Stimulated activated memory B cell treated with anti-CD40 and anti-IgM and Interleukin-4, amounts not matched to agents 10 μg/mL and 1 μg/mL and 100 μg/mL, for 72 hours (primary cell): Measurements from ENCODE around the gene TIMM8A.
A peak's percentile ranks its signal among the peaks of the same experiment; 100 is the strongest.
"Not testable (repeated sequence)": the region's sequence is repeated elsewhere in the genome, so short reads cannot be mapped to it uniquely, and the experiment has no call there.

Source experiments
- ATAC-seq: fragments of 150-1000 bp; cut with Tn5 transposase; 2 replicates; pipeline ENCODE4 v1.10.0; 2021
- H3K27ac Mint-ChIP-seq: one replicate; pipeline ENCODE4 v1.8.0; 2022; ENCODE audit warnings: mild to moderate bottlenecking, mixed read lengths
- H3K27me3 Mint-ChIP-seq: one replicate; pipeline ENCODE4 v1.8.0; 2022; ENCODE audit warnings: mixed read lengths
- H3K36me3 Mint-ChIP-seq: one replicate; pipeline ENCODE4 v1.8.0; 2022; ENCODE audit warnings: mixed read lengths
- H3K4me1 Mint-ChIP-seq: one replicate; pipeline ENCODE4 v1.8.0; 2022; ENCODE audit warnings: mixed read lengths
- H3K4me3 Mint-ChIP-seq: one replicate; pipeline ENCODE4 v1.8.0; 2022; ENCODE audit warnings: mild to moderate bottlenecking, moderate library complexity, mixed read lengths
- H3K9me3 Mint-ChIP-seq: one replicate; pipeline ENCODE4 v1.8.0; 2022; ENCODE audit warnings: mixed read lengths

The TIMM8A gene

DNA sequence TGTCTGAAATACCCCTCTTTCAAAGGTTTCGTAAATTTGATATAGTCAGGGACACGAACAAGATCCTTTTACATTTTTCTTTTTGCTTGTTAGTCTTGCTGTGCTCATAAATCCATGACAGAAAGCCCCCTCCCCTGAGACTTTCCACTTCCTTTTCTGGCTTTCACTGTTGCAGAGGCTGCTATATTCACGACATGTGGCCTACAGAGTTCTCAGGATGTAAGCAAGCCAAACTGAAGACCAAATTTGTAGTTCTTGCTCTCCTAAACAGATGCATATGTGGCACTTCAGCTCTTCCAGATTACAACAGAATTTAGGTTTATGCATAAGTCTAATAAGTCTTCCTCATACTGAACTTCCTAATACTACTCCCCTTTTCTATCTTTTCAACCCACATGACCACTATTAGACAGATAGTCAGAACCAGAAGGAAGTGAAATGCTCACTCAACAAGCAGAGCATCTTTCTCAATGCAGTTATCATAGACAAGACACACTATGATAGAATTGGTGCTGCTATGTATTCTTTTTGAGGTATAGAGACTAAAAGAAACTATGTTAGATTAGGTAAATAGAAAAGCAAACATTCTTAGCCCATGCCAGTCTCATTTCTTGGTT is 22.5 kb upstream of the TIMM8A start:
- peak; percentile 73 for ATAC-seq
- H3K9me3 Mint-ChIP-seq, result no peaks in the 10 kb centered on the region
- peaks cover 27% of the 10 kb centered on the region for H3K36me3 Mint-ChIP-seq
- H3K4me1 Mint-ChIP-seq, result peaks cover 32% of the 10 kb centered on the region
- peak overlapping the region; percentile 13 for H3K4me3 Mint-ChIP-seq
- H3K27me3 Mint-ChIP-seq, result no peaks in the 10 kb centered on the region
- peak overlapping the region; percentile 59 for H3K27ac Mint-ChIP-seq

DNA sequence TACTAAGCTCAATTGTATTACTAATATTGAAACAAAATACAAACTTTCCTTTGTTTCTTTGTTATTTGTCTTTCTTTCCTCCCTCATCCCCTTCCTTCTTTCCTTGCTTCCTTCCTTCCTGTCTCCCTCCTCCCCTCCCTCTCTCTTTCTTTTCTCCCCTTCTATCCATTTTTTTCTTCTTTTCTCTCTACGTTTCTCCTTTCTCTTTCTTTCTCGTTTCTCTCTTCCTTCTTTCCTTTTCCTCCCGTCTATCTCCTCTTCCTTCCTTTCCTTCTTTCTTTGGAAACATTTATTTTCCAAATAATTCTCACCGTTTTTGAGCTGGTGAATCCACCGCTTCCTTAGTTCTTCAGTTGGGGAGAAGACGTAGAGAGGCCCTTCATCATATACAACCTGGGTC is 21.1 kb upstream of the TIMM8A start:
- H3K4me3 Mint-ChIP-seq, result no peak overlapping the region
- H3K27me3 Mint-ChIP-seq, result no peaks in the 10 kb centered on the region
- no peaks in the 10 kb centered on the region for H3K9me3 Mint-ChIP-seq
- peak overlapping the region; percentile 86 for H3K27ac Mint-ChIP-seq
- H3K36me3 Mint-ChIP-seq, result peaks cover 18% of the 10 kb centered on the region
- peaks cover 26% of the 10 kb centered on the region for H3K4me1 Mint-ChIP-seq
- no peak for ATAC-seq

DNA sequence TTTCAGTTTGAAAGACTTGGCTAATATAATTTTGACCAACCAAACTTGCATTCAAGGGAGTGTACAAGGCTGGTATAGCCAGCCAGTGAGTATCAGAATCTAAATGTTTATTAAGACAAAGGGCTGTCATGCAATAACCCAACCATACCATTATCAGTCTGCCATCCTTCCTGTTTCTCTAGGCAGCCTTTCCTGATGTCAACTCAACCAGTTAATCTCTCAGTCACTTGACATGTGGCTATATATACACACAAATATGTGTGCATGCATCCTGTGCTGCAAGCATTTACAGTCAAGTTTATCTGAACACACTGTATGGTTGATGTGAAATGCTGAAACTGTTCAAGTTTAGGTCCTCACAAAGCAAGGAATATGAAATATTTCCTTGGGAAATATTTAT is 20.3 kb upstream of the TIMM8A start:
- H3K4me1 Mint-ChIP-seq, result peaks cover 26% of the 10 kb centered on the region
- no peak for ATAC-seq
- H3K4me3 Mint-ChIP-seq, result no peak overlapping the region
- H3K27me3 Mint-ChIP-seq, result no peaks in the 10 kb centered on the region
- H3K36me3 Mint-ChIP-seq, result peaks cover 13% of the 10 kb centered on the region
- H3K27ac Mint-ChIP-seq, result no peak overlapping the region
- H3K9me3 Mint-ChIP-seq, result no peaks in the 10 kb centered on the region

DNA sequence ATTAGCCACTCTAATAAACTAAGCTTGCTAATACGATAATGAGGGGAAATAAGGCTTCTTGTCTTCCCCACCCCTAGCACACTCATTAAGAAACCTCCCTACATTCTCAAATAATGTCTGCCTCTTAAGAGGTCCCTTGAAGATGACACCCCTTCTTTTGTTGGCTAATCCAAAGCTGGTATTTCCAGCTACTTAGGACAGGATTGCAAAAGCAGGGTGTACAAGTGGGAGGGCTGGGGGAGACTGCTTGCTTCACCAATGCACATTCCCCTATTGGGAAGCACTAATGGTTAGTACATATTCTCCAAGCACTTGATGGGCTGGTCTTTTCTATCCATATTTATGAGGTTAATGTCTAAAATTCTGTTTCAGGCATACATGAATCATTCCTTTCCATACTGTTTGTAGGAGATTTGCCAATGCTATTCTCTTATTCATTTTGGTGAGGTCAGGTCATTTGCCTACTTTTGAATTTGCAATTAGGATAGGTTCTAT is 16.8 kb upstream of the TIMM8A start:
- H3K4me3 Mint-ChIP-seq, result no peak overlapping the region
- ATAC-seq, result no peak
- H3K36me3 Mint-ChIP-seq, result peaks cover 13% of the 10 kb centered on the region

DNA sequence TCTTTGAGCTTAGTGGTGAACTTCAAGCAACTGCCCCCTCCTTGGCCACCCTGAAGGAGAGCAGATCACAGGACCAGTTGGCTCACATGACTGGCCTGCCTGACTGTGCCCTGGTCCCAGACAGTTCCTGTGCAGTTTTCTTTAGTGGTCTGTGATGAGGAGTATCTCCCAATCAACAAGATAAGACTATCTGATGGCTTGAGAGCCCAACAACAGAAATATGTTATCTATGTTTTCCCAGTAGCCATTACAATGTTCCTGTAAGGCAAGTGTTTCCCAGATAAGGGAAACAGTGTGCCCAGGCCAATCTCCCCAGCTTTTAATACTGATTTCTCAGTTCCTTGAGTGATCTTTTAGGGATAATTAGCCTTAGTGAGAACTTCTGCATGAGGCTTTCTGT is 14.2 kb upstream of the TIMM8A start:
- H3K27me3 Mint-ChIP-seq, result no peaks in the 10 kb centered on the region
- peaks cover 19% of the 10 kb centered on the region for H3K36me3 Mint-ChIP-seq
- no peak overlapping the region for H3K4me3 Mint-ChIP-seq
- H3K9me3 Mint-ChIP-seq, result no peaks in the 10 kb centered on the region
- ATAC-seq, result no peak
- H3K4me1 Mint-ChIP-seq, result peaks cover 14% of the 10 kb centered on the region
- no peak overlapping the region for H3K27ac Mint-ChIP-seq

More for the DNA sequence above, 16.8 kb upstream of the TIMM8A start:
- H3K27ac Mint-ChIP-seq, result no peak overlapping the region
- peaks cover 12% of the 10 kb centered on the region for H3K4me1 Mint-ChIP-seq
- no peaks in the 10 kb centered on the region for H3K9me3 Mint-ChIP-seq
- no peaks in the 10 kb centered on the region for H3K27me3 Mint-ChIP-seq

DNA sequence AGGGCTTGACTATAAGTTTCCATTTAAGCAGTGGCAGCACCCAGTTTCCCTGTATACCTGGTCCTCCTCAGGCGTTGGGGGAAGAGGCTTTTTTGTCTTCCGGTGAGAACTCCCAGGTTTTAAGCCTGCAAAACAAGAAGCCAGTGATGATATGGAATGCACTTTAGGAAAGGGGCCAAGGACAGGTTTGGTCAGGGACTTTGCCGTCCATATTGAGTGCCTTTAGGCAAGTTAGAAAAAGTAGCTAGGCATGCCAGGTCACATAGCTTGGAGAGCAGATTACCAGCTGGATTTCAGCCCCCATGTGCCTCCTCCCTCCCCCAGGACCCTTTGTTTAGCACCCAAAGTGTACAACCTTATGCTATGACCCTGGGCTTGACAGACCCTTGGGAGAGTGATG is 13.6 kb upstream of the TIMM8A start:
- H3K27ac Mint-ChIP-seq, result no peak overlapping the region
- H3K9me3 Mint-ChIP-seq, result no peaks in the 10 kb centered on the region
- H3K36me3 Mint-ChIP-seq, result peaks cover 23% of the 10 kb centered on the region
- H3K4me1 Mint-ChIP-seq, result peaks cover 14% of the 10 kb centered on the region
- H3K4me3 Mint-ChIP-seq, result no peak overlapping the region
- ATAC-seq, result no peak
- no peaks in the 10 kb centered on the region for H3K27me3 Mint-ChIP-seq

DNA sequence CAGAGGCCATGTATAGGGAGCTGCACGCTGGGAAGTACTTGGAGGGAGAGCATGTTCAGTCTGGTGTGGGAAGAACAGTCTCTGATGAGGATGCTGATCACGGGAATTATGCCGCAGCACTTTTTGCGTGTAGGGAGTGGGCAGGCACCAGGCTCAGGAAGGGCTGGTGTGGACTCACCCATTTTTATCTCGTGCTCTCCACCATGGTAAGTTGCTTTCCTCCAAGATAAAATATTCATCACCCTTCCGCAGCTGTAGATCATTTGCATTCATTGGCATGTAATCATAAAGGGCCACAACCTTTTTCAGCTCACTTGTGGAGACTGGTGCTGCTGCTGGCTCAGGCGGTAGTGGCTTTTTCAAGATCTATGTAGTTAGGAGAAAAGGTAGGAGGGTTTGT is 11.8 kb upstream of the TIMM8A start:
- peaks cover 14% of the 10 kb centered on the region for H3K4me1 Mint-ChIP-seq
- ATAC-seq, result no peak
- no peak overlapping the region for H3K27ac Mint-ChIP-seq
- peaks cover 40% of the 10 kb centered on the region for H3K36me3 Mint-ChIP-seq
- no peak overlapping the region for H3K4me3 Mint-ChIP-seq
- no peaks in the 10 kb centered on the region for H3K27me3 Mint-ChIP-seq
- H3K9me3 Mint-ChIP-seq, result no peaks in the 10 kb centered on the region

DNA sequence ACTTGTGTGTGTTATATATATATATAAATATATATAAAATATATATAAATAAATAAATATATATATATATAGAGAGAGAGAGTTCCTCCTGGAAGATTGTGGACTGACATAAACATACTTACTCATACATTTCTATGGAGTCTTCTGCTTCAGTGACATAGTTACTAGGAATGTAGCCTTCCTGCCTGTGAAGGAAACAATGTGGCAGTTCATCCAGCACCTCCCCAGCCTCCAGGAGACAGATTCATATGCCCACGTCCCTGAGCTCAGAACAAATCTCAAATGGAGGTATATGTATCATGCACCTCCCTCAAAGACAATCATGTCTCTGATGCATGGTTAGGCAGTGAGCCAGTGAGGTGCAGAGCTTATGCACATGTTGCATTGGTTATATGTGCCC is 11.4 kb upstream of the TIMM8A start:
- Mint-ChIP-seq H3K4me1 (peaks cover 14% of the 10 kb centered on the region), H3K27me3 (no peaks in the 10 kb centered on the region), H3K9me3 (no peaks in the 10 kb centered on the region), H3K36me3 (peaks cover 44% of the 10 kb centered on the region), H3K27ac (no peak overlapping the region), H3K4me3 (no peak overlapping the region)
- no peak for ATAC-seq

DNA sequence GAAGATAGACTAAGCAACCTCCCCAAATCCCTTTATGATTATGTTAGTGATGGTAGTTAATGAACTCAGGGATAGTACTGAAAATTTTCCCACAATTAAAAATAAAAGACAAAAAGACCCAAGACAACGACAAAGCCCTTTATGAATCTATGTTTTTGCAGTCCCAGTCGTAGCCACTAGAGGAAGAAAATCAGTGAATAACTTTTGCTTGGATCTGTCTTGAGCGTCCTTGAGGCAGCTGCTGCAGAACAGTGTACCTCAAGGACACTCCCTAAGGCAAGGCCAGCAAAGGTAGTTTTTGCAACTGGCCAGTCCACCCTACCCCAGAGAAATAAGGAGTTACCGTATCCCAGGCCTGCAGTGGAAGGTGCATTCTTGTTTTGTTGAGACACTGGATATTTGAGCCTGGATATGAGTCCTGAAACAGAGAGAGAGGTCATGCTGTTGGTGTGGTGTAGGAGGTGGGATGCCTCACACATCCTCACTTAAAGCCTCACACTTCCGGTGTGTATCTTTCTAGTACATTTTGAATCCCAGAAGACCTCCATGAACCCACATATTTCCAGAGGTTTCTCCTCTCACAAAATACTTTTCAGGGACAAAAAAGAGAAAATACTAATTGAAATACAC is 8.7 kb upstream of the TIMM8A start:
- H3K27me3 Mint-ChIP-seq, result no peaks in the 10 kb centered on the region
- H3K36me3 Mint-ChIP-seq, result peaks cover 47% of the 10 kb centered on the region
- no peak for ATAC-seq
- no peak overlapping the region for H3K27ac Mint-ChIP-seq
- H3K4me3 Mint-ChIP-seq, result no peak overlapping the region
- no peaks in the 10 kb centered on the region for H3K9me3 Mint-ChIP-seq
- peaks cover 14% of the 10 kb centered on the region for H3K4me1 Mint-ChIP-seq

DNA sequence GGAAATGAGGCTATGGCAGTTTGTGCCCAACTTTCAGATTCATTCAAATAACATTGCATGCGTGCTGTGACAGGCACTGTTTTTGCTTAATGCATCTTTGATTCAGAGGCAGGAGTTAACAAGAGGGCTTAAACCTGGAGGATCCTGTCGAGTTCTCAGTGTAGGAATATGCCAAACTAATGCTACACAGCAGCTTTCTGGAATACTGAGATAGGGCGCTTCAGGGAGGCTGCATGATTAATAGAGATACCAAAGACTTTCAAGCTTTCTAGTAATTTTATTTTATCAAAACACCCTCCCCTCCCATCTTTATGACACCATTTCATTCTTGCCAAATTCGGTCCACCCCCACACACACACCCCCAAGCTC is 636 bp upstream of the TIMM8A start:
- no peaks in the 10 kb centered on the region for H3K9me3 Mint-ChIP-seq
- no peaks in the 10 kb centered on the region for H3K27me3 Mint-ChIP-seq
- H3K36me3 Mint-ChIP-seq, result peaks cover 10% of the 10 kb centered on the region
- H3K4me3 Mint-ChIP-seq, result peak overlapping the region; percentile 94
- H3K27ac Mint-ChIP-seq, result peak overlapping the region; percentile 92
- H3K4me1 Mint-ChIP-seq, result no peaks in the 10 kb centered on the region
- no peak for ATAC-seq

DNA sequence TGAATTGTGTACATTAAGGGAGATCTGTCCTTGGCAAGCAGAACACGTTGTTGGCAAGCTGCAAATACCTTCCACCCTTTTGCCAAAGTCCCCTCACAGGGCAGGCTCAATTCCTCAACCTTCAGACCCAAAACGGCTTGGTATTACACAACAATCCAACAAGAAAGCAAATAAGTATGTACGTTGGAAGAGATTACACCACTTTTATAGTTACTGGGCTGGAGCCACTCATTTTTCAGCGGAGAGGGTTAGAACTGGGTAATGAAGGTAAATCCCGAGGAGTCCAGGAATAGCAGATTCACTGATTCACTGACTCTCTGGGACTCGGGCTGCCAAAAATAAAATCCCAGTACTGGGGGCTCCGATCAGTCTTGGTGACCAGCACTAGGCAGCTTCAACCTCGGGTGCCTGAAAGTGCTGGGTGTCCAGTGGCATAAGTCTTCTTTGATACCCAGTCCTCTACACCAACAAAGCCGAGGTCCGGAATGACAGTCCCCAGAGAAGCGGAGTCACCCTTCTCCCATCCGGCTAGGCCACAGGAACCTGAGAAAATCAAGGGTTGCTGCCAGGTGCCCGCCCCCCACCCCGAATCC is 587 bp downstream of the TIMM8A start:
- Mint-ChIP-seq H3K27me3 (no peaks in the 10 kb centered on the region), H3K4me1 (no peaks in the 10 kb centered on the region), H3K27ac (peak overlapping the region; percentile 92), H3K4me3 (peak overlapping the region; percentile 94), H3K9me3 (no peaks in the 10 kb centered on the region), H3K36me3 (peaks cover 12% of the 10 kb centered on the region)
- ATAC-seq, result no peak

DNA sequence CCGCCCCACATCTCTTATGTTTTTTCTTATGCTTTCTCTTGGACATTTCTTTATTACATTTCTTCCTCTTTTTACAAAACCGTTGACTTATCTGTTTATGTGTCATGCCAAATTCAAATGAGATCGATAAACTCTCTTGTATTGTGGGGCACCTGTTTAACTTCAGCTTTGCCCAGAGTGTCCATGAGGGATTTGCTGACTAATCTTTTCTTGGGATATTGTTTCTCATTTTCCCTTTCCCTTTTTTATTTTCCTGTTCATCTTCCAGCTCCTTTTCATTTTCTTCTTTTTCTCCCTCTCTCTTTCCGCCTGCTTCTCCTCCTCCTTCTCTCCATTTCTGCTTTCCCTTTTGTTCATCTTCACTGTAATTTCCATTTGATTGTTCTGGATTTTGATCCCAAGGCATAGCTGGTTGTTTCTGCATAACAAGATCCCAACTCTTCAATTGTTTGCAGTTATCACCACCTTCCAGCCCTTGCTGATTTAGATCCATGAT is 10.7 kb downstream of the TIMM8A start:
- ATAC-seq, result no peak
- no peaks in the 10 kb centered on the region for H3K27me3 Mint-ChIP-seq
- H3K4me1 Mint-ChIP-seq, result no peaks in the 10 kb centered on the region
- no peak overlapping the region for H3K27ac Mint-ChIP-seq
- no peak overlapping the region for H3K4me3 Mint-ChIP-seq
- H3K36me3 Mint-ChIP-seq, result peaks cover 11% of the 10 kb centered on the region
- peaks cover 3% of the 10 kb centered on the region for H3K9me3 Mint-ChIP-seq

DNA sequence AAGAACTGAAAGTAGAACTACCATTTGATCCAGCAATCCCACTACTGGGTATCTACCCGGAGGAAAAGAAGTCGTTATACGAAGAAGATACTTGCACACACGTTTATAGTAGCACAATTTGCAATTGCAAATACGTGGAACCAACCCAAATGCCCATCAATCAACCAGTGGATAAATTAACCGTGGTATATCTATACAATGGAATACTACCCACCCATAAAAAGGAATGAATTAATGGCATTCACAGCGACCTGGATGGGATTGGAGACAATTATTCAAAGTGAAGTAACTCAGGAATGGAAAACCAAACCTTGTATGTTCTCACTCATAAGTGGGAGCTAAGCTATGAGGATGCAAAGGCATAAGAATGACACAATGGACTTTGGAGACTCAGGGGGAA is 14.2 kb downstream of the TIMM8A start:
- H3K9me3 Mint-ChIP-seq, result not testable (repeated sequence)

DNA sequence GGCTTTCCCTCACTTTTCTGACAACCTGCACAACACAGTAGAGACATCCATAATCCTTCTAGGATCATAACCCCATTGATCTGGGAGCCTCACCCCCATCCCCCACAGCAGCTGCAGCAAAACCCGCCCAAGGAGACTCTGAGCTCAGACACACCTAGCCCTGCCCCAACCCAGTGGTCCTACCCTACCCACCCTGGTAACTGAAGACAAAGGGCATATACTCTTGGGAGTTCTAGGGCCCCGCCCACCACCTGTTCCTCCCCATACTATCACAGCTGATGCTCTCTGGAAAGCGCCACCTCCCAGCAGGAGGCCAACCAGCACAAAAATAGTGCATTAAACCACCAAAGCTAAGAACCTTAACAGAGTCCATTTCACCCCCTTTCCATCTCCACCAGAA is 21.9 kb downstream of the TIMM8A start:
- not testable (repeated sequence) for ATAC-seq, H3K27me3 Mint-ChIP-seq, H3K36me3 Mint-ChIP-seq, H3K9me3 Mint-ChIP-seq, H3K4me3 Mint-ChIP-seq, H3K27ac Mint-ChIP-seq, H3K4me1 Mint-ChIP-seq

More for the DNA sequence above, 14.2 kb downstream of the TIMM8A start:
- not testable (repeated sequence) for H3K36me3 Mint-ChIP-seq, ATAC-seq, H3K27me3 Mint-ChIP-seq, H3K4me1 Mint-ChIP-seq, H3K27ac Mint-ChIP-seq, H3K4me3 Mint-ChIP-seq

DNA sequence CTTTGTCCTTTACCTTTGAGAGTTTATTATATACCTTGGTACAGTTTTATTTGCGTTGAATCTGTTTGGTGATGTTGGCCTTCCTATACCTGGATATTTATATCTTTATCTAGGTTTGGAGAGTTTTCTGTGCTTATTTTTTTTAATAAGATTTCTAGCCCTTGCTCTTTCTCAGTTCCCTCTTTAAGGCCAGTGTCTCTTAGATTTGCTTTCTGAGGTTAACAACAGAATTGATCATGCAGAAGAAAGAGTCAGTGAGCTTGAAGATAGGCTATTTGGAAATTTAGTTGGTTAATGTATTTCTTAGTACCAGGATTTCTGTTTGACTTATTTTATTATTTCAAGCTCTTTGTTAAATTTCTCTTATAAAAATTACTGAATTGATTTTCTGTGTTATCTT is 44.8 kb downstream of the TIMM8A start:
- Mint-ChIP-seq H3K27ac (no peak overlapping the region), H3K4me3 (no peak overlapping the region), H3K4me1 (no peaks in the 10 kb centered on the region), H3K27me3 (no peaks in the 10 kb centered on the region), H3K9me3 (no peaks in the 10 kb centered on the region), H3K36me3 (no peaks in the 10 kb centered on the region)
- ATAC-seq, result no peak
